ENCODE data around the gene TNPO1. TPM values are rescaled to one million over a fixed set of nuclear protein-coding genes. Genes with fewer than 3 reads are reported as not detected.
A peak's percentile ranks its signal among the peaks of the same experiment; 100 is the strongest.

TNPO1 gene
- total RNA-seq, 2 experiments from 2014 or later, result 69.6 to 74.7 TPM

DNA sequence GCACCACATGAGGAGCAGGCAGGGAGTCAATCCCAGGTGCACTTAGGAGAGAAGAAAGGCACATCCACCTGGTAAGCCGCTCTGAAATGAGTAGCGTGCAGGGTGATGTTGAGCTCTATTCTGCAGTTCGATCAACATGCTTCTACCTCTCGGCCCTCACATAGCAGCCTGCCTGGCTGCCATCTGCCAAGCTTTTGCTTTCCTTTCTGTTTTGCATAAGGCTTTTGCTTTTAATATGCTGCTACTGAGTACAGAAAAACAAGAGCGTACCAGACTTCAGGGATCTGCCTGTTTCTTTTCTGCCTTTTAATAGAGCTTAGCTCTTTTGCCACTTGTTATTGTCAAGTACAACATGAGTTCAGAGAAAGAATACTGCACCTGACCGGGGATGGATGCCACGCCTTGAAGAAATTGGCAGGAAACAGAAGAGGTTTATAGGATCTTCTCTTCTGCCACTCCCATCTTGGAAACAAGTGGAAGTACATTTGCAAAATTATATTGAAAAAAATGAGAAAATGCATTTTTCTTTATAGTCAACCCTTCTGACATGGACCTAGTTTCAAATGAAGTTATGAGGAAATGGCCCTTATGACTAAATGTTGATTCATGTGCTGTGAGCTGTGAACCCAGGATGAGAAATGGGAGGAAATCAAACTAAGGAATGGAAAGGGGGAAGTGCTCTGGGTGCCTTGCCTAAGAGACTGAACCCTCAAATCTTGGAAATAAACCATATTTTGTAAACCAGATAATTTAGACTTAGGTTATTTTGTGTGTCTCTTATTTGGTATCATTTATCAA lies 135.4 kb downstream of the TNPO1 start:
- TF ChIP-seq, protein P1, sequence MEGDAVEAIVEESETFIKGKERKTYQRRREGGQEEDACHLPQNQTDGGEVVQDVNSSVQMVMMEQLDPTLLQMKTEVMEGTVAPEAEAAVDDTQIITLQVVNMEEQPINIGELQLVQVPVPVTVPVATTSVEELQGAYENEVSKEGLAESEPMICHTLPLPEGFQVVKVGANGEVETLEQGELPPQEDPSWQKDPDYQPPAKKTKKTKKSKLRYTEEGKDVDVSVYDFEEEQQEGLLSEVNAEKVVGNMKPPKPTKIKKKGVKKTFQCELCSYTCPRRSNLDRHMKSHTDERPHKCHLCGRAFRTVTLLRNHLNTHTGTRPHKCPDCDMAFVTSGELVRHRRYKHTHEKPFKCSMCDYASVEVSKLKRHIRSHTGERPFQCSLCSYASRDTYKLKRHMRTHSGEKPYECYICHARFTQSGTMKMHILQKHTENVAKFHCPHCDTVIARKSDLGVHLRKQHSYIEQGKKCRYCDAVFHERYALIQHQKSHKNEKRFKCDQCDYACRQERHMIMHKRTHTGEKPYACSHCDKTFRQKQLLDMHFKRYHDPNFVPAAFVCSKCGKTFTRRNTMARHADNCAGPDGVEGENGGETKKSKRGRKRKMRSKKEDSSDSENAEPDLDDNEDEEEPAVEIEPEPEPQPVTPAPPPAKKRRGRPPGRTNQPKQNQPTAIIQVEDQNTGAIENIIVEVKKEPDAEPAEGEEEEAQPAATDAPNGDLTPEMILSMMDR (IDR thresholded peaks at IDR 0.05), result no peak
- no peak overlapping the region for H3K27ac Mint-ChIP-seq
- peaks cover 0 to 6% of the 10 kb centered on the region in 2 experiments for H3K9me3 ChIP-seq (ENCODE audit: control insufficient read depth in 1 of 2, insufficient read depth in 1 of 2, low read length in 2 of 2)
- DNase-seq (peak in 2 of 14 experiments; percentile 49 to 57), ATAC-seq (ENCODE audit: poor library complexity) (no peak)
- H3K4me1 ChIP-seq (ENCODE audit: insufficient read depth, low read length), result peaks cover 11% of the 10 kb centered on the region
- no peak overlapping the region for H3K4me3 Mint-ChIP-seq
- intact Hi-C loops (cut with DNase I, micrococcal nuclease), result loop anchor here in 1 of 2 experiments (10.0 kb wide), 3 partner anchors 107 to 637 kb away; no protein-coding TSS in a partner anchor
- no peaks in the 10 kb centered on the region for H3K36me3 ChIP-seq (ENCODE audit: insufficient read depth, low read length)
- peaks cover 2 to 13% of the 10 kb centered on the region in 2 experiments for H3K27me3 ChIP-seq (ENCODE audit: control insufficient read depth in 1 of 2, insufficient read depth in 2 of 2, low read length in 2 of 2)
- peaks cover 16% of the 10 kb centered on the region for H3K4me1 Mint-ChIP-seq (ENCODE audit: low read depth)
- H3K27ac ChIP-seq (ENCODE audit: low read depth in 1 of 2, low read length in 2 of 2), result no peak overlapping the region
- H3K36me3 Mint-ChIP-seq (ENCODE audit: low read depth), result peaks cover 13% of the 10 kb centered on the region
- H3K27me3 Mint-ChIP-seq, result peaks cover 67% of the 10 kb centered on the region
- CTCF ChIA-PET, result no interaction called here
- POLR2A ChIA-PET, result no interaction called here
- H3K9me3 Mint-ChIP-seq, result no peaks in the 10 kb centered on the region
- no peak overlapping the region for H3K4me3 ChIP-seq (ENCODE audit: low read length)

DNA sequence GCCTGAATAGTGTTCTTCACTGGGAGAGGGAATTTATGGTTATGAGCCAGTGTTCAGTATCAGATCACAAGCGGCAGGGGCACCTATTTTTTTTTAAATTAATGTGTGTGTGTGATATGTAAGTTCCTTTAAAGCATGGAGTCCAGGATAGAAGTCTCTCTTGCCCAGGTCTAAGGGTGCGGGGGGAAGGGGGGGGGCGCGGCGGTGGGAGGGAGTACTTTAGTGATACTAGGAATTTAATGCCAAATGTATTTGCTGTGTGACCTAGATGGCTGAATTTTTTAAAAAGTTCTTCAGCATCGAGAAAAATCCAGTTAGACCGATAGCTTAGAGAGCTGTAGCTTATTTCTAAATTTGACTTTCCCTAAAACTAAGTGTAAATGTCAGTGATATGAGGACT lies 137.9 kb downstream of the TNPO1 start:
- Mint-ChIP-seq H3K9me3 (no peaks in the 10 kb centered on the region), H3K4me3 (peak overlapping the region; percentile 98), H3K36me3 (ENCODE audit: low read depth) (peaks cover 14% of the 10 kb centered on the region), H3K27ac (no peak overlapping the region), H3K4me1 (ENCODE audit: low read depth) (peaks cover 18% of the 10 kb centered on the region), H3K27me3 (peaks cover 69% of the 10 kb centered on the region)
- no peak for DNase-seq
- TF ChIP-seq, protein P1 (IDR thresholded peaks at IDR 0.05), result no peak
- CTCF ChIA-PET, result no interaction called here
- Histone ChIP-seq H3K4me1 (ENCODE audit: insufficient read depth, low read length) (peaks cover 11% of the 10 kb centered on the region), H3K27me3 (ENCODE audit: control insufficient read depth in 1 of 2, insufficient read depth in 2 of 2, low read length in 2 of 2) (peaks cover 2 to 29% of the 10 kb centered on the region in 2 experiments), H3K9me3 (ENCODE audit: control insufficient read depth in 1 of 2, insufficient read depth in 1 of 2, low read length in 2 of 2) (peaks cover 0 to 6% of the 10 kb centered on the region in 2 experiments), H3K27ac (ENCODE audit: low read depth in 1 of 2, low read length in 2 of 2) (no peak overlapping the region), H3K4me3 (ENCODE audit: low read length) (no peak overlapping the region), H3K36me3 (ENCODE audit: insufficient read depth, low read length) (no peaks in the 10 kb centered on the region)
- ATAC-seq (ENCODE audit: poor library complexity), result no peak
- intact Hi-C loops (cut with DNase I, micrococcal nuclease), result loop anchor here in 1 of 2 experiments (10.0 kb wide), 3 partner anchors 110 to 640 kb away; no protein-coding TSS in a partner anchor
- POLR2A ChIA-PET, result interaction anchor here (0.5 kb wide), 1 partner anchor 1094 kb away, joined by 3 read pairs; no protein-coding TSS in a partner anchor

GRCh38 chr5:72955143-72955767 lies 138.8 kb downstream of the TNPO1 start:
- Mint-ChIP-seq H3K4me3 (peak overlapping the region; percentile 98), H3K36me3 (ENCODE audit: low read depth) (peaks cover 14% of the 10 kb centered on the region), H3K4me1 (ENCODE audit: low read depth) (peaks cover 18% of the 10 kb centered on the region), H3K27me3 (peaks cover 68% of the 10 kb centered on the region), H3K9me3 (no peaks in the 10 kb centered on the region), H3K27ac (peak overlapping the region; percentile 73)
- no peak overlapping the region for H3K27ac ChIP-seq (ENCODE audit: low read depth in 1 of 2, low read length in 2 of 2)
- intact Hi-C loops (cut with DNase I, micrococcal nuclease), result loop anchor here (5.0 to 10.0 kb wide), 6 partner anchors 110 to 640 kb away; partner anchors contain the start of gene TNPO1 (in 1 of the 2)
- H3K9me3 ChIP-seq (ENCODE audit: control insufficient read depth in 1 of 2, insufficient read depth in 1 of 2, low read length in 2 of 2), result peaks cover 0 to 6% of the 10 kb centered on the region in 2 experiments
- ChIA-PET POLR2A (interaction anchor here (1.2 kb wide), 1 partner anchor 635 kb away, joined by 4 read pairs; the partner anchor contains the start of genes MRPS27 and PTCD2), CTCF (interaction anchor here (0.9 to 2.3 kb wide), 6 partner anchors 11 to 500 kb away, joined by 3 to 7 read pairs (median 4); no protein-coding TSS in a partner anchor)
- DNase-seq (peak in 2 of 14 experiments; percentile 3 to 7), ATAC-seq (ENCODE audit: poor library complexity) (peak; percentile 9)
- TF ChIP-seq, protein P1 (IDR thresholded peaks at IDR 0.05), result no peak
- peak overlapping the region; percentile 92 for H3K4me3 ChIP-seq (ENCODE audit: low read length)
- H3K4me1 ChIP-seq (ENCODE audit: insufficient read depth, low read length), result peaks cover 11% of the 10 kb centered on the region
- no peaks in the 10 kb centered on the region for H3K36me3 ChIP-seq (ENCODE audit: insufficient read depth, low read length)
- H3K27me3 ChIP-seq (ENCODE audit: control insufficient read depth in 1 of 2, insufficient read depth in 2 of 2, low read length in 2 of 2), result peaks cover 2 to 33% of the 10 kb centered on the region in 2 experiments

Data from CD4-positive, alpha-beta T cell (primary cell).